GM12892 (cell line): ENCODE results near the gene ATP11B.

Experiments used
- POLR2A ChIP-seq: IDR thresholded peaks from 2 replicates; pipeline ENCODE4 v1.6.1; 2011; ENCODE audit warnings: low read depth, low read length, control low read depth
- TAF1 ChIP-seq: IDR thresholded peaks from 2 replicates; pipeline ENCODE4 v1.6.1; 2011; ENCODE audit warnings: low read depth, mild to moderate bottlenecking, control low read depth, low read length, borderline replicate concordance

DNA sequence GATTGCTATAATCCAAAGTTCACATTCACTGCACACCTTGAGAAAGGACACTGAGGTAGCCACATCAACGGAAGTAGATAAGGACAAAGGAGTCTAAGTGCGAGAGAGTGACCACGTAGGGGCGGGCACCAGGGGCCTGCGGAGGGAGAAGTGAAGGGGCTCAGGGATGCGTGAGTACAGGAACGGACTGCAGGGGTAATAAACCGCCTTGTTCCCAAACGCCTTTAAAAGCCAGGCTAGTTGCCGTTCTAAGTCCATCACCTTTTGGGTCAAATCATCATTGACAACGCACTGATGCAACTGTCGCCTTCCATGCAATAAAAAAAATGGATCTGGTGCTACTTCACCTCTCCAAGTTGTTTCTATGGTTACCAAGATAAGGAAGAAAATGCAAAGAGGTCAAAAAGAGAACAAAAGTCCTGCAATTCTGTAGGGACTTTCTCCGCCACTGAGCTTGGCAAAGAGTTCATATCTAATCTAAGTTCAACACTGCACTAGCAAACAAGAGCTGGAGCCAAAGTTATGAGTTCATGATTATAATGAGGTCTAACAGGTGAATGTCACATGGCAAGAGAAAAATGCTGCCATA, 32.6 kb upstream of the ATP11B start:
- no peak for TF ChIP-seq POLR2A
- no peak for TF ChIP-seq TAF1
